ENCODE data around the gene SNCA.

The SNCA gene

GRCh38 chr4:89704651-89705395 lies 132.1 kb downstream of the SNCA start:
- DNase-seq (ENCODE audit: low spot score) = no peak

GRCh38 chr4:89703829-89704590 lies 133.0 kb downstream of the SNCA start:
- no peak for DNase-seq (ENCODE audit: low spot score)

GRCh38 chr4:89700766-89701423 lies 136.1 kb downstream of the SNCA start:
- DNase-seq (ENCODE audit: low spot score) = no peak

GRCh38 chr4:89685690-89686089 lies 151.3 kb downstream of the SNCA start:
- no peak for DNase-seq (ENCODE audit: low spot score)

- DNase-seq (ENCODE audit: low spot score) = no peak
Measured at GRCh38 chr4:89685277-89685676, 151.7 kb downstream of the SNCA start.

- no peak for DNase-seq (ENCODE audit: low spot score)
Measured at GRCh38 chr4:89684536-89684935, 152.4 kb downstream of the SNCA start.

- DNase-seq (ENCODE audit: low spot score) = no peak
Measured at GRCh38 chr4:89682808-89683207, 154.2 kb downstream of the SNCA start.

- no peak for DNase-seq (ENCODE audit: low spot score)
Measured at GRCh38 chr4:89681671-89682070, 155.3 kb downstream of the SNCA start.

GRCh38 chr4:89681219-89681618 lies 155.7 kb downstream of the SNCA start:
- no peak for DNase-seq (ENCODE audit: low spot score)

- DNase-seq (ENCODE audit: low spot score) = no peak
Measured at GRCh38 chr4:89674876-89675459, 162.0 kb downstream of the SNCA start.
